ENCODE data around the gene OR2A25. TPM values are rescaled to one million over a fixed set of nuclear protein-coding genes. Genes with fewer than 3 reads are reported as not detected.

OR2A25 gene
- total RNA-seq, 1 donor from 2014 or later = not detected

- H3K4me3 ChIP-seq (ENCODE audit: low read depth, low read length) = no peak overlapping the region
- no peak for DNase-seq (ENCODE audit: low read depth)
- TF ChIP-seq CTCF (conservative IDR thresholded peaks at IDR 0.05; ENCODE audit: low read depth, low read length) = peak; percentile 57
Measured at GRCh38 chr7:144027070-144027469, 42.5 kb upstream of the OR2A25 start.

- DNase-seq (ENCODE audit: low read depth) = no peak
- TF ChIP-seq CTCF (conservative IDR thresholded peaks at IDR 0.05; ENCODE audit: low read depth, low read length) = no peak
- H3K4me3 ChIP-seq (ENCODE audit: low read depth, low read length) = no peak overlapping the region
Measured at GRCh38 chr7:144027974-144028373, 41.6 kb upstream of the OR2A25 start.

DNA sequence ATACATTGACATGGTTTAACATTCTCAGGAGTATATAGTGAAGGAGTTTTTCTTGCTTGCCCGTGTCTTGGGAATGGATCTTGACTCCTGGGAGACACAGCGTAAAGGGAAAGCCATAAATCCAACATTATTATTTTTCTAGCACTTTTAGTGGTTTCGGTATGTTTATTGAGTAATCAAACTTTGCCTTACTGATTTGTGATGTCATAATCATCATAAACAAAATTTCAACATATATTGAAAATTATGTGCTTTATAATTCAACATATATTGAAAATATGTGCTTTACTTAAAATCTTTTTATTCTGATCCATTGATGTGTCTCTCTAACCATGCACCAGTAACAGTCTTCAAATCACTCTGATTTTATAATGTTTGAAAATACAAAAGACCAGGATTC lies 41.1 kb upstream of the OR2A25 start:
- no peak overlapping the region for H3K4me3 ChIP-seq (ENCODE audit: low read depth, low read length)
- TF ChIP-seq CTCF (conservative IDR thresholded peaks at IDR 0.05; ENCODE audit: low read depth, low read length) = no peak
- DNase-seq (ENCODE audit: low read depth) = no peak

DNA sequence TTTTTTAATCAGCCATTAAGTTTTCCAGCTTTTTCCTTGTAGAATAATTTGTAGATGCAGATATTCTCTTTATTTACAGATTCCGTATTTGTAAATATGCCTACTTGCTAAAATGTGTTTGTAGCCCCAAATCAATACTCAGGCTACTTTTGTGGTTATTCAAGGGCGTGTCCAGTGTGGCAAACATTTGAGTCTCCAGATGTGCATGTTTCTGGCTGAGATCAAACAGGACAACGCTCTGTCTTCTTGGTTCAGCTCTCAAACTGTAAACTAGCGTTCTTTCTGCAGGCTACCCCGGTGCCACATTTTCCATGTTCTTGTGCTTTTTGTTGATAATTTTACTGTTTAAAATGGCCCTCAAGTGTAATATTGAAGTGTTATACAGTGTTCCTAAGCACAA lies 37.1 kb upstream of the OR2A25 start:
- no peak for TF ChIP-seq CTCF (conservative IDR thresholded peaks at IDR 0.05; ENCODE audit: low read depth, low read length)
- no peak overlapping the region for H3K4me3 ChIP-seq (ENCODE audit: low read depth, low read length)
- DNase-seq (ENCODE audit: low read depth) = no peak

DNA sequence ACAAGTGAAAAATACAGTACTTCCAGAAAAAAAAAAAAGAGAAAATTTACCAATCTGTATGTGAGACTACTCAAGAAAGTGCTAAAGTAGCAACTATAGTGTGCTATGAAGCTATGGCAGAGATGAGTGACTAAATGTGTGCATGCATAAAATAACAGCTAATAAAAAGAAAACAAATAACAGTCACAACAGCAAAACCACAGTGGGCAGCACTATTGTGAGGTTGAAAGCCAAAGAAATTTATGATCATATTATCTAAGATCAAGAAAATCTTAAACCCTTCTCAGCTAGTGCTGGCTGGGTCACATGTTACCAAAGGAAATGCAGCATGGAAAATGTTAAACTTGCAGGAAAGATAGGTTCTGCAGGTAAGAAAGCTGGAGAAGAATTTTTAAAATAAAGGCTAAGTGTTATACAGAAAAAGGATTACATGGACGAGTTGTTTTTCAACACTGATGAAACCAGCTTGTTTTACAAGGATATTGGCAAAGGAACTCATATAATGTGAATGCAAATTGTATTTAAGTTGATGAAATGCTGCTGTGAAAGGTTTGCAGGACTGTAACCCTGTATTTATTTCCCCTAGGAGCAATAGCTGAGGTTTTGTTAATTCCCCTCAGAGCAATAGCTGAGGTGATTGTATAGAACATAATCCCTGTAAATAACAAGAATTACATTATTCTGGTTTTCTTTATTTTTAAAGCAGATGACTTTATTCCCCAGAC lies 36.5 kb upstream of the OR2A25 start:
- no peak for DNase-seq (ENCODE audit: low read depth)
- no peak for TF ChIP-seq CTCF (conservative IDR thresholded peaks at IDR 0.05; ENCODE audit: low read depth, low read length)
- H3K4me3 ChIP-seq (ENCODE audit: low read depth, low read length) = no peak overlapping the region

DNA sequence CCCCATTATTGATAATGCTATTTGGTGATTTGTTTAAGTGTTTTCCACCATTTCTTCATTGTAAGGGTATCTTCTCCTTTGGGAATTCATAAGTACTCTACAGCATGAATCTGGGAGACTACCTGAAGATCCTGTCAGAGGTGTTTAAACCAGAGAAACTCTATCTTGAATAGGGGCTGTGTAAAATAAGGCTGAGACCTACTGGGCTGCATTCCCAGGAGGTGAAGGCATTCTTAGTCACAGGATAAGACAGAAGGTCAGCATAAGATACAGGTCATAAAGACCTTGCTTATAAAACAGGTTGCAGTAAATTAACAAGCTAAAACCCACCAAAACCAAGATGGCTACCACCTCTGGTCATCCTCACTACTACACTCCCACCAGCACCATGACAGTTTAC lies 34.2 kb upstream of the OR2A25 start:
- DNase-seq (ENCODE audit: low read depth) = no peak
- no peak overlapping the region for H3K4me3 ChIP-seq (ENCODE audit: low read depth, low read length)
- no peak for TF ChIP-seq CTCF (conservative IDR thresholded peaks at IDR 0.05; ENCODE audit: low read depth, low read length)

GRCh38 chr7:144036302-144036885 lies 33.2 kb upstream of the OR2A25 start:
- no peak overlapping the region for H3K4me3 ChIP-seq (ENCODE audit: low read depth, low read length)
- DNase-seq (ENCODE audit: low read depth) = no peak
- TF ChIP-seq CTCF (conservative IDR thresholded peaks at IDR 0.05; ENCODE audit: low read depth, low read length) = no peak
